MCF 10A (cell line): ENCODE measurements around the gene TRNAU1AP. TPM values are rescaled to one million over a fixed set of nuclear protein-coding genes. Genes with fewer than 3 reads are reported as not detected.
A peak's percentile ranks its signal among the peaks of the same experiment; 100 is the strongest.

Experiments used
- BruUV-seq: library from RNA; stranded (reverse); fragments of 400-500 nt; replicated peaks from 2 replicates; lab custom pipeline; 2021; lab: Mats Ljungman, UMichigan
- CTCF ChIA-PET: fragments of 300-600 bp; sonication (Branson Sonifier 250); formaldehyde crosslinking; extraction: SDS; loops from one replicate; lab custom pipeline; 2021; ENCODE audit warnings: antibody characterized with exemption, inconsistent platforms; lab: Yijun Ruan, JAX
- POLR2A ChIA-PET: fragments of 300-600, 350-650 bp; sonication (Branson Sonifier 250); formaldehyde crosslinking; extraction: SDS; loops from one replicate; lab custom pipeline; 2020; ENCODE audit warnings: antibody characterized with exemption, inconsistent platforms; lab: Yijun Ruan, JAX
- DNase-seq: peaks from one replicate; pipeline ENCODE4 v3.0.0-alpha.2; 2018; ENCODE audit not compliant: unreplicated experiment
- H3K27ac Mint-ChIP-seq: one replicate; pipeline ENCODE4 v1.8.0; 2022; ENCODE audit warnings: mild to moderate bottlenecking, low read depth, mixed read lengths; ENCODE audit not compliant: unreplicated experiment
- H3K27me3 Mint-ChIP-seq: one replicate; pipeline ENCODE4 v1.8.0; 2022; ENCODE audit warnings: mixed read lengths; ENCODE audit not compliant: insufficient read depth, unreplicated experiment
- H3K36me3 Mint-ChIP-seq: one replicate; pipeline ENCODE4 v1.8.0; 2022; ENCODE audit warnings: mild to moderate bottlenecking, moderate library complexity, mixed read lengths; ENCODE audit not compliant: insufficient read depth, unreplicated experiment
- H3K4me1 Mint-ChIP-seq: one replicate; pipeline ENCODE4 v1.8.0; 2022; ENCODE audit warnings: mixed read lengths; ENCODE audit not compliant: insufficient read depth, unreplicated experiment
- H3K4me3 Mint-ChIP-seq: one replicate; pipeline ENCODE4 v1.8.0; 2022; ENCODE audit warnings: mild to moderate bottlenecking, moderate library complexity, mixed read lengths; ENCODE audit not compliant: unreplicated experiment
- H3K9me3 Mint-ChIP-seq: one replicate; pipeline ENCODE4 v1.8.0; 2022; ENCODE audit warnings: mixed read lengths; ENCODE audit not compliant: unreplicated experiment
- intact Hi-C: fragments of 100-400 bp; cut with micrococcal nuclease; formaldehyde crosslinking; loops from 2 replicates; pipeline ENCODE4 v1.14.1; 2022
- total RNA-seq: library from RNA; stranded (reverse); gene quantifications from 2 replicates; pipeline ENCODE4 v1.2.3, GENCODE V29; 2022
- TF ChIP-seq, protein P1 (sequence below): fragments of 200-600 bp; IDR thresholded peaks from one replicate; pipeline ENCODE4 v1.8.0; 2022; ENCODE audit warnings: antibody characterized with exemption, mild to moderate bottlenecking; ENCODE audit not compliant: unreplicated experiment

Gene TRNAU1AP
- total RNA-seq, 1 experiment from 2014 or later = 28.2 TPM

DNA sequence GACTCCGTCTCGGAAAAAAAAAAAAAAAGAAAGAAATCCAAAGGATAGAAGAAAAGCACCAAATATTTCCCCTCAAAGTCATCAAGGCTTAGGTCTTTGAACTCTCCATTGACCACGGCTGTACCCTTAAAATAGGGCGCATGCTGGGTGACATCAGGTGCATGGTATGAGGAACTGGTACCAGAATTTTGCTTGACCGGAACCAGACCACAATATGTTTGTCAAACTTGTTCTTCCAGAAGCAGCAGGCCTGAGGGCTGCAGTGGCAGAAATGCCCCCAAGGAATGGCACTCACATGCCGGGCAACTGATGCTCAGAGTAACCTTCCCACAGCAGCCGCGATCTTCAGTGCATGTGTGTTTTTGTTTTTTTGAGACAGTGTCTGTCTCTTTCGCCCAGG, 26.0 kb upstream of the TRNAU1AP start:
- intact Hi-C loops = no loop called here
- no peak overlapping the region for H3K4me3 Mint-ChIP-seq
- ChIA-PET POLR2A (interaction anchor here (0.6 to 2.1 kb wide), 2 partner anchors 43 to 564 kb away, joined by 4 to 6 read pairs; no protein-coding TSS in a partner anchor), CTCF (interaction anchor here (0.6 kb wide), 1 partner anchor 40 kb away, joined by 5 read pairs; no protein-coding TSS in a partner anchor)
- BruUV-seq = no TSS peak
- H3K9me3 Mint-ChIP-seq = no peaks in the 10 kb centered on the region
- DNase-seq = no peak
- no peaks in the 10 kb centered on the region for H3K27me3 Mint-ChIP-seq
- TF ChIP-seq, protein P1, sequence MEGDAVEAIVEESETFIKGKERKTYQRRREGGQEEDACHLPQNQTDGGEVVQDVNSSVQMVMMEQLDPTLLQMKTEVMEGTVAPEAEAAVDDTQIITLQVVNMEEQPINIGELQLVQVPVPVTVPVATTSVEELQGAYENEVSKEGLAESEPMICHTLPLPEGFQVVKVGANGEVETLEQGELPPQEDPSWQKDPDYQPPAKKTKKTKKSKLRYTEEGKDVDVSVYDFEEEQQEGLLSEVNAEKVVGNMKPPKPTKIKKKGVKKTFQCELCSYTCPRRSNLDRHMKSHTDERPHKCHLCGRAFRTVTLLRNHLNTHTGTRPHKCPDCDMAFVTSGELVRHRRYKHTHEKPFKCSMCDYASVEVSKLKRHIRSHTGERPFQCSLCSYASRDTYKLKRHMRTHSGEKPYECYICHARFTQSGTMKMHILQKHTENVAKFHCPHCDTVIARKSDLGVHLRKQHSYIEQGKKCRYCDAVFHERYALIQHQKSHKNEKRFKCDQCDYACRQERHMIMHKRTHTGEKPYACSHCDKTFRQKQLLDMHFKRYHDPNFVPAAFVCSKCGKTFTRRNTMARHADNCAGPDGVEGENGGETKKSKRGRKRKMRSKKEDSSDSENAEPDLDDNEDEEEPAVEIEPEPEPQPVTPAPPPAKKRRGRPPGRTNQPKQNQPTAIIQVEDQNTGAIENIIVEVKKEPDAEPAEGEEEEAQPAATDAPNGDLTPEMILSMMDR = no peak
- peaks cover 4% of the 10 kb centered on the region for H3K4me1 Mint-ChIP-seq
- peak overlapping the region; percentile 7 for H3K27ac Mint-ChIP-seq
- peaks cover 21% of the 10 kb centered on the region for H3K36me3 Mint-ChIP-seq

DNA sequence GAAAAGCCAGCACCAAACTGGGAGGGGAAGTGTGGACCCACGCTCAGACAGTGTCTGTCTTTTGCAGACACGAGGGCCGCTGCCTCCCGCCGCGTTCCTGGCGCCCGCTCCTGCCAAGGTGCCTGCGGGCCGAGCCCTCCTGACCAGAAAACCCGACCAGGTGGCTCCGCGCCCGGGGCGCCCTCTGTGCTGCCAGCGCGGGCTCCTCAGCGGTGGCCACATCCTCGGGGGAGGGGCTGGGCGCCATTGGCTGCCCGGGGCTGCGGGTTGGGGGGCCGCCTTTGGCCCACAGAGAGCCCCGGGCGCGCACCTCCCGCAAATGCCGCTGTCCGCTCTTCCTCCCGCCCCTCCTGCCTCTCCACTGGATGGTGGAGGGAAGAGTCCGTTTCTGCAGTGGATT, 22.4 kb upstream of the TRNAU1AP start:
- TF ChIP-seq, protein P1 = no peak
- Mint-ChIP-seq H3K36me3 (peaks cover 43% of the 10 kb centered on the region), H3K4me1 (no peaks in the 10 kb centered on the region), H3K27me3 (no peaks in the 10 kb centered on the region), H3K4me3 (no peak overlapping the region), H3K27ac (no peak overlapping the region), H3K9me3 (no peaks in the 10 kb centered on the region)
- intact Hi-C loops = no loop called here
- CTCF ChIA-PET = interaction anchor here (0.6 kb wide), 1 partner anchor 666 kb away, joined by 3 read pairs; no protein-coding TSS in a partner anchor
- no TSS peak for BruUV-seq
- DNase-seq = no peak
- POLR2A ChIA-PET = interaction anchor here (1.3 kb wide), 1 partner anchor 10 kb away, joined by 5 read pairs; no protein-coding TSS in a partner anchor

DNA sequence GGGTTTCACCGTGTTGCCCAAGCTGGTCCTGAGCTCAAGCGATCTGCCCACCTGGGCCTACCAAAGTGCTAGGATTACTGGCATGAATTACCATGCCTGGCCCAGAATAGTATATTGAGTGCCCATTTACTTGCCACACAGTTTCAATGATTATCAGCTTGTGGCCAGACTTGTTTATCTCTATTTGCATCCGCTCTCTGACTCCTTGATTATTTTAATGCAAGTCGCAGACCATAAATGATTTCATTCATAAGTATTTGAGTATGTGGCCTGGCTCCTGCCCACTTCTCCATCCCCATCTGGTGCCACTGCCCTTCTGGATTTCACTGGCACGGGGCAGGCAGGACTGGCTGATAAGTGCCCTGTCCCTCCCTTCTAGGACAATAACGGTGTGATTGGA, 18.2 kb upstream of the TRNAU1AP start:
- Mint-ChIP-seq H3K4me3 (no peak overlapping the region), H3K27me3 (no peaks in the 10 kb centered on the region), H3K4me1 (no peaks in the 10 kb centered on the region), H3K9me3 (no peaks in the 10 kb centered on the region), H3K27ac (no peak overlapping the region), H3K36me3 (peaks cover 68% of the 10 kb centered on the region)
- POLR2A ChIA-PET = interaction anchor here (0.8 kb wide), 1 partner anchor 9 kb away, joined by 3 read pairs; no protein-coding TSS in a partner anchor
- intact Hi-C loops = no loop called here
- no peak for DNase-seq
- BruUV-seq = no TSS peak
- TF ChIP-seq, protein P1 = no peak
- CTCF ChIA-PET = interaction anchor here (0.7 kb wide), 1 partner anchor 342 kb away, joined by 3 read pairs; no protein-coding TSS in a partner anchor

- DNase-seq = no peak
- TF ChIP-seq, protein P1 = no peak
- no peaks in the 10 kb centered on the region for H3K27me3 Mint-ChIP-seq
- H3K9me3 Mint-ChIP-seq = no peaks in the 10 kb centered on the region
- ChIA-PET POLR2A (no interaction called here), CTCF (no interaction called here)
- H3K4me1 Mint-ChIP-seq = no peaks in the 10 kb centered on the region
- peaks cover 65% of the 10 kb centered on the region for H3K36me3 Mint-ChIP-seq
- H3K4me3 Mint-ChIP-seq = no peak overlapping the region
- intact Hi-C loops = no loop called here
- H3K27ac Mint-ChIP-seq = no peak overlapping the region
- no TSS peak for BruUV-seq
Observed at GRCh38 chr1:28535180-28535579, 17.7 kb upstream of the TRNAU1AP start.
